ENCODE data around the gene PCDHA13.
A peak's percentile ranks its signal among the peaks of the same experiment; 100 is the strongest.
"Not testable (repeated sequence)": the region's sequence is repeated elsewhere in the genome, so short reads cannot be mapped to it uniquely, and the experiment has no call there.

Gene PCDHA13

DNA sequence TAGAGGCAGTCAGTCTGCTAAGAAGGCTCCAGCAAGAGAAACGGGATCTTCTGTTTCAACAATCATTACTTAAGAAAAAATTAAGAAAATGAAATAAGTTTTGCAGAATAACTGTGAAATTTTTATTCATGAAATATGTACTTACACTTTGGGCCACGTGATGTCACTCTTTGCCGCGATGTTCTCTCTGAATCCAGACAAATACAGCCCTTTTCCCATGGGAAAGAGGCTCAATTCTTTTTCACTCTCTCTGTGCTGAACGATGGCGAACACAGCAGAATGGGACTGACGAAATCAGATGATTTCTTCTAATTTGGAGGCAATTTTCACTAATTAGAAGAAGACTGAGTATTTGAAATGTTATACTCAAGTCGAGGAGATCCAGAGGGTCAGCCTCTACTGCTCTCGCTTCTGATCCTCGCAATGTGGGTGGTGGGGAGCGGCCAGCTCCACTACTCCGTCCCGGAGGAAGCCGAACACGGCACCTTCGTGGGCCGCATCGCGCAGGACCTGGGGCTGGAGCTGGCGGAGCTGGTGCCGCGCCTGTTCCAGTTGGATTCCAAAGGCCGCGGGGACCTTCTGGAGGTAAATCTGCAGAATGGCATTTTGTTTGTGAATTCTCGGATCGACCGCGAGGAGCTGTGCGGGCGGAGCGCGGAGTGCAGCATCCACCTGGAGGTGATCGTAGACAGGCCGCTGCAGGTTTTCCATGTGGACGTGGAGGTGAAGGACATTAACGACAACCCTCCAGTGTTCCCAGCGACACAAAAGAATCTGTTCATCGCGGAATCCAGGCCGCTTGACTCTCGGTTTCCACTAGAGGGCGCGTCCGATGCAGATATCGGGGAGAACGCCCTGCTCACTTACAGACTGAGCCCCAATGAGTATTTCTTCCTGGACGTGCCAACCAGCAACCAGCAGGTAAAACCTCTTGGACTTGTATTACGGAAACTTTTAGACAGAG lies 33.5 kb upstream of the PCDHA13 start, which contains the start of gene PCDHA9:
TSS of gene PCDHA9 (plus strand) at position 244 of the 964 bp plus-strand sequence. CDS start at position 358, 114 bp downstream.
- not testable (repeated sequence) for H3K27ac ChIP-seq (ENCODE audit: low read length, poor library complexity, severe bottlenecking); H3K79me1 ChIP-seq (replicated peaks; ENCODE audit: low read length, poor library complexity, severe bottlenecking); H4K8ac ChIP-seq (ENCODE audit: low read length); H2BK15ac ChIP-seq (ENCODE audit: low read depth, poor library complexity, severe bottlenecking); H2BK12ac ChIP-seq (ENCODE audit: low read length in 2 of 2); H2BK120ac ChIP-seq (ENCODE audit: low read depth, low read length); H3K18ac ChIP-seq (ENCODE audit: low read depth in 1 of 2, low read length in 2 of 2); H2BK5ac ChIP-seq (ENCODE audit: low read depth, low read length, poor library complexity, severe bottlenecking); H3K36me3 ChIP-seq (ENCODE audit: control insufficient read depth in 1 of 2, insufficient read depth in 2 of 2, low read depth in 1 of 2, low read length in 2 of 2); H3K4ac ChIP-seq (ENCODE audit: low read depth in 1 of 2, low read length in 2 of 2); H4K91ac ChIP-seq (ENCODE audit: low read length); H3K23ac ChIP-seq (ENCODE audit: low read length in 2 of 2); H3K4me2 ChIP-seq (ENCODE audit: low read length, poor library complexity, severe bottlenecking); H3K27me3 ChIP-seq (ENCODE audit: control insufficient read depth in 1 of 2, insufficient read depth in 1 of 2, low read length in 2 of 2); H2AK5ac ChIP-seq (ENCODE audit: low read length, severe bottlenecking); DNase-seq; H3K14ac ChIP-seq (ENCODE audit: low read length in 2 of 2); H3K4me3 ChIP-seq (ENCODE audit: insufficient read depth in 1 of 2, low read depth in 1 of 2, low read length in 2 of 2); H3K9ac ChIP-seq (ENCODE audit: low read length); H3K4me1 ChIP-seq (ENCODE audit: control insufficient read depth, insufficient read depth, low read depth, low read length); H2AFZ ChIP-seq (ENCODE audit: low read depth, low read length)
- WGBS: 96% methylated on average over 20 of the region's 48 CpGs
- H3K9me3 ChIP-seq (ENCODE audit: control insufficient read depth, low read length): peaks cover 42% of the 10 kb centered on the region

DNA sequence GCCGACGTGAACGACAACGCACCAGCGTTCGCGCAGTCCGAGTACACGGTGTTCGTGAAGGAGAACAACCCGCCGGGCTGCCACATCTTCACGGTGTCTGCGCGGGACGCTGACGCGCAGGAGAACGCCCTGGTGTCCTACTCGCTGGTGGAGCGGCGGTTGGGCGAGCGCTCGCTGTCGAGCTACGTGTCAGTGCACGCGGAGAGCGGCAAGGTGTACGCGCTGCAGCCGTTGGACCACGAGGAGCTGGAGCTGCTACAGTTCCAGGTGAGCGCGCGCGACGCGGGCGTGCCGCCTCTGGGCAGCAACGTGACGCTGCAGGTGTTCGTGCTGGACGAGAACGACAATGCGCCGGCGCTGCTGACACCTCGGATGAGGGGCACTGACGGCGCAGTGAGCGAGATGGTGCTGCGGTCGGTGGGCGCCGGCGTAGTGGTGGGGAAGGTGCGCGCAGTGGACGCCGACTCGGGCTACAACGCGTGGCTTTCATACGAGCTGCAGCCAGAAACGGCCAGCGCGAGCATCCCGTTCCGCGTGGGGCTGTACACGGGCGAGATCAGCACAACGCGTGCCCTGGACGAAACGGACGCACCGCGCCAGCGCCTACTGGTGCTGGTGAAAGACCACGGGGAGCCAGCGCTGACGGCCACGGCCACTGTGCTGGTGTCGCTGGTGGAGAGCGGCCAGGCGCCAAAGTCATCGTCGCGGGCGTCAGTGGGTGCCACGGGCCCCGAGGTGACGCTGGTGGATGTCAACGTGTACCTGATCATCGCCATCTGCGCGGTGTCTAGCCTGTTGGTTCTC lies 31.9 kb upstream of the PCDHA13 start:
- H3K79me1 ChIP-seq (replicated peaks; ENCODE audit: low read length, poor library complexity, severe bottlenecking); DNase-seq; H2BK120ac ChIP-seq (ENCODE audit: low read depth, low read length); H3K27ac ChIP-seq (ENCODE audit: low read length, poor library complexity, severe bottlenecking); H3K4me1 ChIP-seq (ENCODE audit: control insufficient read depth, insufficient read depth, low read depth, low read length); H4K8ac ChIP-seq (ENCODE audit: low read length); H2BK15ac ChIP-seq (ENCODE audit: low read depth, poor library complexity, severe bottlenecking); H3K23ac ChIP-seq (ENCODE audit: low read length in 2 of 2); H4K91ac ChIP-seq (ENCODE audit: low read length); H3K4ac ChIP-seq (ENCODE audit: low read depth in 1 of 2, low read length in 2 of 2); H2BK5ac ChIP-seq (ENCODE audit: low read depth, low read length, poor library complexity, severe bottlenecking); H3K36me3 ChIP-seq (ENCODE audit: control insufficient read depth in 1 of 2, insufficient read depth in 2 of 2, low read depth in 1 of 2, low read length in 2 of 2); H2AFZ ChIP-seq (ENCODE audit: low read depth, low read length); H3K4me3 ChIP-seq (ENCODE audit: insufficient read depth in 1 of 2, low read depth in 1 of 2, low read length in 2 of 2); H3K14ac ChIP-seq (ENCODE audit: low read length in 2 of 2); H3K27me3 ChIP-seq (ENCODE audit: control insufficient read depth in 1 of 2, insufficient read depth in 1 of 2, low read length in 2 of 2); H2BK12ac ChIP-seq (ENCODE audit: low read length in 2 of 2); H3K18ac ChIP-seq (ENCODE audit: low read depth in 1 of 2, low read length in 2 of 2); H3K9ac ChIP-seq (ENCODE audit: low read length); H2AK5ac ChIP-seq (ENCODE audit: low read length, severe bottlenecking); H3K4me2 ChIP-seq (ENCODE audit: low read length, poor library complexity, severe bottlenecking): not testable (repeated sequence)
- WGBS: 97% methylated on average over 73 of the region's 101 CpGs
- H3K9me3 ChIP-seq (ENCODE audit: control insufficient read depth, low read length): peaks cover 41% of the 10 kb centered on the region

GRCh38 chr5:140855772-140856674 lies 25.9 kb upstream of the PCDHA13 start, which contains the start of gene PCDHA10:
TSS of gene PCDHA10 (plus strand) at chr5:140855897. CDS start at chr5:140856049, 152 bp downstream.
- H3K4me1 ChIP-seq (ENCODE audit: control insufficient read depth, insufficient read depth, low read depth, low read length): no peaks in the 10 kb centered on the region

More at GRCh38 chr5:140855772-140856674, 25.9 kb upstream of the PCDHA13 start, which contains the start of gene PCDHA10:
- H2BK120ac ChIP-seq (ENCODE audit: low read depth, low read length): no peak within 1 kb of the TSS
- no peak within 1 kb of the TSS for H3K9ac ChIP-seq (ENCODE audit: low read length)
- no peaks in the 10 kb centered on the region for H3K27me3 ChIP-seq (ENCODE audit: control insufficient read depth in 1 of 2, insufficient read depth in 1 of 2, low read length in 2 of 2)
- WGBS: 14% methylated on average over 18 of the region's 44 CpGs
- H3K18ac ChIP-seq (ENCODE audit: low read depth in 1 of 2, low read length in 2 of 2): no peak within 1 kb of the TSS
- H3K4me2 ChIP-seq (ENCODE audit: low read length, poor library complexity, severe bottlenecking): no peak within 1 kb of the TSS
- H4K91ac ChIP-seq (ENCODE audit: low read length): no peak within 1 kb of the TSS
- H3K36me3 ChIP-seq (ENCODE audit: control insufficient read depth in 1 of 2, insufficient read depth in 2 of 2, low read depth in 1 of 2, low read length in 2 of 2): peaks cover 0 to 9% of the 10 kb centered on the region in 2 experiments
- H2BK5ac ChIP-seq (ENCODE audit: low read depth, low read length, poor library complexity, severe bottlenecking): no peak within 1 kb of the TSS
- no peaks in the 10 kb centered on the region for H3K79me1 ChIP-seq (replicated peaks; ENCODE audit: low read length, poor library complexity, severe bottlenecking)
- peak; percentile 78 for DNase-seq
- peaks cover 42% of the 10 kb centered on the region for H3K9me3 ChIP-seq (ENCODE audit: control insufficient read depth, low read length)
- no peak within 1 kb of the TSS for H3K4ac ChIP-seq (ENCODE audit: low read depth in 1 of 2, low read length in 2 of 2)
- no peak within 1 kb of the TSS for H3K27ac ChIP-seq (ENCODE audit: low read length, poor library complexity, severe bottlenecking)
- no peak within 1 kb of the TSS for H2BK12ac ChIP-seq (ENCODE audit: low read length in 2 of 2)
- no peak within 1 kb of the TSS for H2AFZ ChIP-seq (ENCODE audit: low read depth, low read length)
- peak within 1 kb of the TSS; percentile 41 for H4K8ac ChIP-seq (ENCODE audit: low read length)
- peak within 1 kb of the TSS in 1 of 2 experiments; percentile 37 for H3K4me3 ChIP-seq (ENCODE audit: insufficient read depth in 1 of 2, low read depth in 1 of 2, low read length in 2 of 2)
- H2AK5ac ChIP-seq (ENCODE audit: low read length, severe bottlenecking): no peak within 1 kb of the TSS
- H2BK15ac ChIP-seq (ENCODE audit: low read depth, poor library complexity, severe bottlenecking): no peak within 1 kb of the TSS
- no peak within 1 kb of the TSS for H3K23ac ChIP-seq (ENCODE audit: low read length in 2 of 2)
- H3K14ac ChIP-seq (ENCODE audit: low read length in 2 of 2): no peak within 1 kb of the TSS

Data from mesenchymal stem cell (in vitro differentiated cells and primary cell).